SIG-M5 (cell line): ENCODE measurements around the gene MSI2.

Experiments
- DNase-seq: peaks from one replicate; lab custom pipeline; 2025; lab: John Stamatoyannopoulos, UW

The MSI2 gene

DNA sequence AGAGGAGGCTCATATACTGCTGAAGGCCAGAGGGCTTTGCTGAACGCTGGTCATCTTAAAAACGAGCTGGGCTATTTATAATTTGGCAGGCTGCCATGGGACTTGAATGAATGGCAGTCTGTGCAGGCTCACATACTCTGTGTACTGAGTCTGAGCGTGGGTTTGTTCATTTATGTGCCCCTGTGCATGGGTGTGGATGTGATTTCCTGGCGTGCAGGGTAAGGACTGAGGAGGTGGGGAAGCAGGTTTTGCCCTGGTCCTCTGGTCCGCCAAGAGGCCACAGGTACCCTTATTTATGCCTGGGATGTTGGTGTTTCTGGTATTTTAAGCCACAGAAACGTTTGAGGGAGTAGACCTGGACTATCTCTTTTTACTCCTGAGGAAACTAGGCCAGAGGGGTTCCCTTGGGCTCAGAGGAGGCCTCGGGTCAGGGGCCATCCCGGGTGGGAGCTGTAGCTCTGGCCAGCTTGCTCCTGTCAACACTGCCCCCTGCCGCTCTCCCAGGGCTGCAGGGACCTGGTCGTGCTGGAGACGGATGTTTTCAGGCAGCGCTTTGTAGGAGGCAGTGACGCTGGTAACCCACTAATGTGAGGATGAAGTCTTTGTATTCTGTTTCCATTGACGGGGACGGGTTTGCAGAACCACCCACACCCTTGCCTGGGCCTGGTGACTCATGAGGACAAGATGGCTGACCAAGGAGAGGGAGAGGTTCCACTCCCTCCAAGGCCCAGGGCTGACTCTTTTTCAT, 184.4 kb downstream of the MSI2 start:
- DNase-seq: no peak

DNA sequence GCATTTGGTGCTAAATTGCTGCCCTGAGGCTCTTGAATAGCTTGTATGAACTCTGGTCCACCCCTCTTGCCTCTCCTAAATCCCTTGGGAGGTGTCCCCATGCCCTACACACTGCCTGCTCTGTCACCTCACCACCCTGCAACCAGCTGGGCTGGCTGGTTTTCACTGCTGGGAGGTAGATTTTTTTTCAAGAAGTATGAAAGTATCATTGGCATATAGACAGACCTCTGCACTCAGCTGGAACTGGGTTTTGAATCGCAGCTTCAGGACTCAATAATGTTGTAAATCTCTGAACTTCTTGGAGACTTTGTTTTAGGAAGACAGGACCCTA, 184.9 kb downstream of the MSI2 start:
- no peak for DNase-seq

DNA sequence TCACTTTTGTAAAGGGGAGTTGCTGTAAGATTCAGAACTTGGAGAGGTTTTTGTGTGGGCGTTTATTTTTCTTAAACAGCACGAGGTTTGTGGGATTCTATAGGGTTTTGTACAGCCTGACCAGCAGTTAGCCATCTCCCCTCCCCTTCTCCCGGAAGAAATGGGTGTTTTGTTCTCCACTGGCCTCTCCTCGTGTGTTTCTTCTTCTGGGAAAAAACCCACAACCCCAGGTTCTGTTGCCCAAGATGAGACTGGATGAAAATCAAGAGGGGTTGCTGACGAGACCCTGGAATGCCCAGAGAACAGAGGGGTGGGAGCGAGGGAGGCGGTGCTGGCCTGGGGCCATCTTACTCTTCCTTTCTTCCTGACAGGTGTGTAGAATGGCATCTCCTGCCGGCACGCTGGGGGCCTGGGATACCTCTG, 186.1 kb downstream of the MSI2 start:
- no peak for DNase-seq

DNA sequence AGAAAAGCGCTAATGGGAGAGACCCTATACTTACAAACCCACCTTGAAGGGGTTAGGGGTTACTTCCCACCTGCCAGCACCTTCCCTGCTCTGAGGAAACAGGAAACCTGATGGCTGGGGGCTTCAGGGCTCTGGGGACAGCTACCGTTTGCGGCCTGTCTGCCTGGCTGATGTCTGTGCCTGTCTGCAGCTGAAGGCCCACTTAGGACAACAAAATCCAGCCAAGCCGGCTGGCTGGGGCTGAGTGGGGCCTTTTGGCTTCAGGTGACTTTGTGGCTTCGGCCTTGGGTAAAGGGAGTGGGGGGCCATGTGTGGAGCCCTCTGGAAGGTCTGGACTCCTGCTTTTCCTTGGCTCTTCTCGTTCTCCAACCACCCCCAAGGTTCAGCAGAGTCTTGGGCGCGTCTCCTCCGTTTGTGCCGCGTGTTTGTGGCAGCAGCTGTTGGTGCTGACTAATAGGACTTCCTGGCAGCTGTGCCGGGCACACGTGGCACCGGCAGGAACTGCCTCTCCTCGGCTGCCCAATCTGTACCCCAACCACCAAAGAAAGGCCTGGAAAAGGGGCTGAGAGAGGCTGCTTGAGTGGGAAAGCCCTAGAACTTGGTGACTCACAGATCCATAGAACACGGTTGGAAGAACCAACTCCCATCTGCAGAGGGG, 186.7 kb downstream of the MSI2 start:
- no peak for DNase-seq

DNA sequence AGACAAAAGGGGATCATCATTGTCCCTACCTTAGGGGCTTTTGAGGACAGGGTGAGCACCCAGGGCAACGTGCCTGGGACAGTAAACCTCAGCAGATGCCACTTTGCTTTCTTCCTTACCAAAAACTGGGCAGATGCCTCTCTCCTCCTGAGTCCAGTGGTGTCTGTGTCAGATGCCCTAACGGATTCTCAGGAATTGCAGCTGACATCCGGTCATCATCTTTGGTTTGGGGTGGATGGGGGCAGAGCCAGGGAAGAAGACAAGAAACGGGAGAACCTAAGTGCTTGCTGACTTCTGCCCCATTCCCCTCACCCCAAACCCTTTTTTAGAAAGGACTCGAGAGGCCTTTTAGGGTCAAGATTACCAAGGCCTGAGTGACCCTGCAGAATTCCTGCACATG, 187.5 kb downstream of the MSI2 start:
- no peak for DNase-seq

DNA sequence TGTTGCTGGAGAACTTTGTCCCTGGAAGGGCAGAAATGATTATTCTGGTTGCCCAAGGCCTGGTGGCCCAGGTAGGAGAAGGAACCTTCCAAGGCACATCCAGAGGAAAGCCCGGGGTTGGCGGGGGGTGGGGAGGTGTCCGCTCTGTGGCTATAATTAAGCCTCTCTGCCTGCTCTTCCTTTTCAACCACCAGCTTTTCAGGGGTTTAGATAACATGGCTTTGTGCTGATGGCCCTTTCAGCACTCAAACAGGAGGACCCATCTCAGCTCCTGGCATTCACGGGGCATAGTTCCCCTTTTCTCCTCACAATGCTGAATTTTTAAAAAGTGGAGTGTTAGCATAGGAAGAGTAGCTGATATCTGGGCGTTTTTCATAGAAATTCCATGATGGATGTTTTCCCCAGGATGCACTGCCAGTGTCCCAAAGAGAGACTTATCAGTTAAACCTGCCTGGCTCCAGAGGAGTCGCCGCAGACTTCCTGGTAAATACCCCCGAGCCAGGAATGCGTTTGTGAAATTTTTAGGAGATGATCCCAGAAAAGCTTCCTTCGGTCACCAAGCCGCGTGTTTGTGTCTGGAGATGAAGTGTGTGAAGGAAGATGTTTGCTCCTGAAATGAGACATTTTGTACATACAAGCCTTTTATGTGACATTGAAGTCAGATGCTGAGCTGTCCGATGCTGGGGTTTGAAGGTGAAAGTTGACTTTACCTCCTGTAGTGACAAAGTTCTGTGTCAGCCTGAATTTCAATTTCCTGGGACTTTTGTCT, 188.5 kb downstream of the MSI2 start:
- no peak for DNase-seq

DNA sequence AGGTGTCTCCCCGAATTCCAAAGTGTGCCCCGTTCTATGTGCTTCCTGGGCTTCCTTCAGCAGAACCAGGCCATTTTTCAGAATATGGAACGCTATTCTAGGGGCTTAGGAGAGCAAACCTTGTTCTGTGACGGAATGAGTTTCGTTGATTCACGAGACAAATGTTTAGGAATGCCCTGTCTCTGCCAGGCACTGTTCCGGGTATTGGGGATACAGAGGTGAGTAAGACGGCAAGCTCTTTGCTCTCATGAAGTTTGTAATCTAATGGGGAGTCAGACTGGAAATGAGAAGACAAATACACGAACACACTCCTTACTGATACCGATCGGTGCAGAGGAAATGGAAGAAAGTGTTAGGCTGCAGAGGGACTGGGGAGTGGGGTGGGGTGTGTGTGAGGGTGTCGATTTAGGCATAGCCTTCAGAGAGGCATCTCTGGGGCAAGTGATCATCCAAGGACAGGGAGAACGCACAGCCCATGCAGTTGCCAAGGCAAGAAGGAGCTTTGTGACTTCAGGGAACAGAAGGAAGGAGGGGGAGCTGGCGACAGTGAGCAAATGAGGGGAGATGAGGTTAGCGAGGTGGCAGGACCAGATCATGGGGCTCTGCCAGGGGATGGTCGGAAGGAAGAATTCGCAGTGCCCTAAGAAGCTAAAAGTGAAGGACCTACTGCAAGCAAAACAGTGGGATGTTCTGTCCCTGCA, 189.6 kb downstream of the MSI2 start:
- DNase-seq: no peak

DNA sequence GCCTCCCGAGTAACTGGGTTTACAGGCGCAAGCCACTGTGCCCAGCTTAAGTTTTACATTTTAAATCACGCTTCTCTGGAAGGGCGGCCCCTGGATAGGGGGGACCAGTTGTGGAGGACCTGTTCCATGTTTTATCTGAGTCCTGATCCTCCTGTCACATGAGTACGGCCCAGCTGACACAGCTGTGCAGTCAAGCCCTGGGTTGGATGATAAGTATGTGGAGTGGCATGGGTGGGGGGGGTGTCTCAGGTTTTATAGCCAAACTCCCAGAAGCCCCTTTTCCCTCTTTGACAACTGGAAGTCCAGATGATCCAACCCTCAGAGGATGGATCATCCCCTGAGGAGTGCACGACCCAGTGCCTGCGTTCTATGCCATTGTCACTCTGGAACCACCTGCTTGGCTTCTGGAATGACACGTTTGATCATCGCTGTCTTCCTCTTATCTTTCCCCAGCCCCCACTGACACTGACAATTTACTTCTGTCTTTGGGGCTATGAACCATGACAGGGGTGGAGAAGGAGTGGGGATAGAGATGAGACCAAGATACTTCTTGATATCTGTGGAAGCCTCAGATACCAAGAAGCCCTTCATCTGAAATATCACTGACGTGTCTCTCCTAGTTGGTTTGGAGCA, 191.2 kb downstream of the MSI2 start:
- DNase-seq: no peak

DNA sequence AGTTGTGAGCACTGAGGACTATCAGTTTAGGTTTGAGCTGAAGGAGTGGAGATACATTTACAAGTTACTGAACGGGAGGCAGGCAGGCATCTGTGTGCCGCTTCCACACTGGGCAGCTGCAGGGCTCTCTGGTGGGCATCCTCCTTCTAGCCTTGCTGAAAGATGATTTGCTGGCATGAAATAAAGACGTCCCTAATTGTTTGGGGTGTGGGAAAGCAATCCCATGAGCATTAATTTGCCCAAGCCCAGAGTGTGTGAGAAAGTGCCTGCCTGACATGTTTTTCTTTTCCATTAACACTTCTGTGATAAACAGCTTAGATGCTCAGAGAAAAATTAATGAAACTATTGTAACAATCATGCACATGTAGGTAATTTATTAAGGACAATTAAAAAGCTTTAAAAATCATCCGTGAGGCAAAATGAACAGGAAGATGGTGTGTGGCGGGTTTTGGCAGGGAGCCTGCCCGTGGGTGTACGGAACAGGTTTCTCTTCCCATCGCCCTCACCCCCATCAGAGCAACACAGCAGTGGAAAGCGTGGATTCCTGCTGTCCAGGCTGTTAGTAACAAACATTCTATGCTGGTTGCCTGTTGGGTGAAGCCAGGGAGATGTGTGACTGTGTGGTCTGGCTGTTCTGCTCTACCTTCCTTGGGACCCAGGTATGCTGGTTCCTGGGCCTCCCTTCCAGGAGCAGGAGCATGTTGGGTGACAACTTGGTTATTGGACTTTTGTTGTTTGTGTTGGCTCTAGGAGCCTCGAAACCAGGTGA, 191.9 kb downstream of the MSI2 start:
- DNase-seq: no peak

DNA sequence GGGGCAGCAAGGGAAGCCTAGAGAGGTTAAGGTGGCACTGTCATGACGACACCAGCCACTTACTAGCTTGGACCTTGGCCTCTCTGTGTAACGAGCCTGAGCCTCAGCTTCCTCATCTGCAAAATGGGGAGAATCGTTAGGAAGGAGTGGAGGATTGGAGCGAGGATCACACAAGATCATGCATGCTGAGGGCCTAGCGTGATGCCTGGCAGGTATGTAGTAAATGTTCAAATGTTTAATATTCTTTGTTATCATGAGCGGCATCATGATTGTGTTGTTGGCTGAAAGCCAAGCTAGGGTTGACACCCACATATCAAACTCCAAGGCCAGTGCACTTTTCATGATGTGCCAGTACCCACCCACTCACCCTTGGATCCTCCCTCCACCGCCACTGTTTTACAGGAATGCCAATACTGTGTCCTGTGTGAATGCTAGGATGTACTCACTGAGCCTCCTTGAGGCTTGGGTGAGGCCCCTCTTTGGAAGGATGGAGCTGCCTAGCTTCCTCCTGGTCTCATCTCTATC, 192.5 kb downstream of the MSI2 start:
- DNase-seq: no peak

DNA sequence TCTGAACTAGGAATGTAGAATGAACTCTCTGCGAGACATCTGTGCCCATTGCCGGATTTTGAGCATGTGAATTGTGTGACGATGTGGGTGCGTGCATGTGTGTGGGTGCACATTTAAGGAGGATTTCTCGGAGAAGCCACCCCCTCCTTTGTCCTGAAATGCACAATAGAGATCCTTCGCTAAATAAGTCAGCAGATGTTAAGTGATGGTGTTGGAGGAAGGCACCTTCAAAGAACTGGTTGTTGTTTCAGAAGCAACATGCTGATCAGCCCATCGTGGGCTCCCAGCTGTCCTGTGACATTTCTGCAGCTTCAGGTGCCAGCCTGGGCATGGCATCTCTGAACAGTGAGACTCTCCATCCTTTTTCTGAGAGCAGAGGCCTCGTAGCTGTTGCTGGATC, 194.9 kb downstream of the MSI2 start:
- no peak for DNase-seq

DNA sequence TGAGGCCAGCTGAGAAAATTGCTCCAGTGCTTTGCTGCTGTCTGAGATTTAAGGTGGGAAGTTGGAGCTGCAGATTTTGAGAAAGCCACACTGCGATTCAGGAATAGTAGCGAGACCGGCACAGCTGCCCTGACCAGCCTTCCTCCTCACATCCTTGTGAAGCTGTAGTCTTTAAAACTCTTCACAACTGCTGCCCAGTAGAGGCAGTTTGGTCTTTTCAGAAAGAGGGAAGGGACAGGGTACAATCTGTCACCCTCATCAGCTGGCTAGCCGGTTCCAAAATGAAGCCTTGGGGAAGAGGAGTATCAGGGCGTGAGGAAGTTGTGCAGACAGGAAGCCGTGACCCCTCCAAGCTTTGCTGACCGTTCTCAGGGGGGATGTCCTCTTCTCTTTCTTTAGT, 195.3 kb downstream of the MSI2 start:
- no peak for DNase-seq

DNA sequence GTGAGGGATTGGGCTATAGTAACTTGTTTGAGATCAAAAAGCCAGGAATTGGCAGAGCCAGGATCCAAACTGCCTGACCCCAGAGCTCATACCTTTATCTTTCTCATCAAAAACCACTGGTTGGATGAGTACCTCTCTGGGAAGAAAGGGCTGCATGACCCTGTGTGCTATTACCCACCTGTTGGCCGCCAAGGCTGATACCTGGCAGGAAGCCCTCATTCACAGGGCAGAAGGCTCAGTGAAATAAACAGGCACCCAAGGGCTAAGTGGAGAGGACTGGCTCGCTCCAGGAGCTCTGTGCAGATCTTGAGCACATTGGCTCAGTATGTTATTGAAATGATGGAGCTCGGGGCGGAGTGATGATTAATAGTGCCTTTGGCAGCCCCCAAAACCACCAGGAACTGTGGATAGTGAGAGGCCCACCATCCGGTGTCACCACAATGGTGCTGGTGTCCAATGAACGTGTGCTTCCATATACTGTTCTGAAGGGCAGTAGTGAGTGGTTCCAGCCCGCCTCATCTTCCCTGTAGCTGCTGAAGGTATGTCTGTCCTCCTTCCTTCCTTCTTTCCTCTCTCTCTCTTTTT, 197.6 kb downstream of the MSI2 start:
- DNase-seq: no peak

DNA sequence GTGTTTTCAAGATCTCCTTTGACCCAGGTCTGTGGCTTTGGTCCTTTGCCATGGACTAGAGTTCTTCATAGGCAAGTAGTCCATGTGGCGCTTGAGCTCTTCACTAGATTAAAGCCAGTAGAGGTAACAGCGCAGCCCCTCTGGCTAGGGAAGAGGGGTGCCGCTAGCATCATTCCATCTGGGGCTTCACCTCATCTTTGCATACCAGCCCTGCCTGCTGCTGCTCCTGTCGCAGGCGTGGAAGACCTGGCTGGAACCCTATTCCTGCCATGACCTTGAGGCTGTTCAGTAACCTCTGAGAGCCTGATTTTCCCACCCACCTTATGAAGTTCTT, 198.4 kb downstream of the MSI2 start:
- no peak for DNase-seq

DNA sequence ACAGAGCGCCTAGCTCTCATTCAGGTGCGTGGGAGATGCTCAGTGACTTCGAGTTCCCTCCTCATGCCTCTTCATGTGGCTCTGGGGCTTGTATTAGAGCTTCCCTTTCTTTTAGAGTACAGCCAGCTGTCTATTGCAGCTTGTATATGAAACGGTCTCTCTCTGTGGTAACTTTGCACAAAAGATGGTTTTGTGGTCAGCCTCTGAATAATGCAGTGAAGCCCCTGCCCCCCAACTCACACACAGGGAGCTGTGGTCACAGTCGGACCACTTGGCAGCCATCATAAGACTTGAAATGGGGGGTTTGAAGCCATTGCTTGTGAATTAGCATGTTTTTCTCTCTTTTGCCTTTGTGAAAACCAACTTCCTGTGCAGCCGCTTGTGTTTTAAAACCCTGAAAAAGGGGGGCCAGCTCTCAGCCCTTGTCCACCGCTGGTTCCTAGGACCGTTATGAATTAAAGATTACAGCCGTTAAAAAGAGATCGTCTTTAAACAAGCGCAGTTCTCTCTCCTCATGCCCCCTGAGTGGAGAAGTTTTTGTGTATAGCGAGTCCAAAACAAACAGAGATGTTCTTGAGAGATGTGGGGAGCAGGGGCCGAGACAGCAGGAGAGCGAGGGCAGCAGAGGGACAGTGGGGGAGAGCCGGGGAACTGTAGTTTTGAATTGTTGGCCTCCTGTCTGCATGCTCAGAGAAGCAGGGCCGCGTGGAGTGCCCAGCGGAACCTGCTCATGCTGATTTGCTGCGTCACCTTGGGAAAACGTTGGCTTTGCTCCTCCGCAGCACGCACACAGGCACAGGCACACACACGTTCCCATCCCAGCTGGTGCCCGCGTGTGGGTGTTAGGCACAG, 199.0 kb downstream of the MSI2 start:
- DNase-seq: peak; percentile 64

DNA sequence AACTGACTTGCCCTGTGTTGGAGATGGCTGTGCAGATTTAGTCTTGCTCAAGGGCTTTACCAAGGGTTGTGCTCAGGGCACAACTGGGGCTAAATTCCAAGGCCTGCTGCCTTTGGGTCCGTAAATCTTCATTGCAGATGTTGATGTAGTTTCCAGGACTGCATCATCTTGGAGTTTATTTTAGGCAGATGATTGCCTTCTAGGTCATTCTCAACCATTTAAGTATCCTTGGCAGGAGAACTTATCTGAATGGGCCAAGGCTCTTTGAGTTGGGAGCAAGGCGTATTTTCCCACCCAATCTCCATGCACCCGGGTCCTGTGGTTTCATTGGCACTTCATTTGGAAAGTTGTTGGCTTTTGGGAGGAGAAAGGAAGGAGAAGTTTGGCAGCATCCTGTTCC, 200.3 kb downstream of the MSI2 start:
- no peak for DNase-seq

DNA sequence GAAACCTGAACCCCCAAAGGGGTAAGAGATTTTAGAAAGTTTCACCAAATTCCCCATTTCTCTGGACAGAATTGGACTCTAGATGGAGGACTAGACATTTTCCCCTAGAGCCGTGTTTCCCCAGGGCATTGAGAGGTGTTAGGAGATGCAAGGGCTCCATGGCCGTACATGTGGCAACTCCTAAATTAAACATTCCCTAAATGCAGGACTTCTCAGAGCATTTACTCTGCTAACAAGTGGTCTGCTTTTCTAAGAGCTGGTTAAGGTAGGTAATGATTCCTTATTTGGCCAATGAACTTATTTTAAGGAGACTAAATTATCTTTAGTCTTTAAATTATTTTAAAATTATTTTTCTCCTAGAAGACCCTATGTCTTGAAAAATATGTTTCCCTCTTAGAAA, 200.9 kb downstream of the MSI2 start:
- no peak for DNase-seq

DNA sequence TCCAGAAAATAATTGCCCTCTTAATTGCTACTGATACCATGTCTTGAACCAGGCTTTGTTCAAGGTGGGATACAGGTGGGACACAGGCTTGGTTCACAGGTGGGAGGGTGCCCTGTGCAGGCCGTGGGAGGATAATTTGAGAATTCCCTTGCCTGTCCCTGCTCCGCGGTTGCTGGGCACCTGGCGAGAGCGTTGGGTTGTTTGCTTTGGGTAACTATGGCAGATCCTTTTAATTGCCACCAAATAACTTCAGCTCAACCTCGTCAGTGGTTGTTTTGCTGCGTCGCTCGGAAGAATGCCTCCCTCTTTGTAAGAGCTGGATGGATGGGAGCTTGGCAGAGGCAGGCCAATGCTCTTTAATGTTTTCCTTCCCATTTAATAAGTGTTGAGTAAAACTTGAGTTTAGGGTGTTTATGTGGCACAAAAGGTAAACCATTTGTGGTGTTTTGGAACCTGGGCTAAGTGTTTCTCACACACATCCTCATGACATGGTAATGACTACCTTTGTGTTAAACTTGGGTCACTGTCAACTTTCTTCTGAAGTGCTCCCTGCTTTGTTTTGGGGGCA, 202.5 kb downstream of the MSI2 start:
- no peak for DNase-seq

DNA sequence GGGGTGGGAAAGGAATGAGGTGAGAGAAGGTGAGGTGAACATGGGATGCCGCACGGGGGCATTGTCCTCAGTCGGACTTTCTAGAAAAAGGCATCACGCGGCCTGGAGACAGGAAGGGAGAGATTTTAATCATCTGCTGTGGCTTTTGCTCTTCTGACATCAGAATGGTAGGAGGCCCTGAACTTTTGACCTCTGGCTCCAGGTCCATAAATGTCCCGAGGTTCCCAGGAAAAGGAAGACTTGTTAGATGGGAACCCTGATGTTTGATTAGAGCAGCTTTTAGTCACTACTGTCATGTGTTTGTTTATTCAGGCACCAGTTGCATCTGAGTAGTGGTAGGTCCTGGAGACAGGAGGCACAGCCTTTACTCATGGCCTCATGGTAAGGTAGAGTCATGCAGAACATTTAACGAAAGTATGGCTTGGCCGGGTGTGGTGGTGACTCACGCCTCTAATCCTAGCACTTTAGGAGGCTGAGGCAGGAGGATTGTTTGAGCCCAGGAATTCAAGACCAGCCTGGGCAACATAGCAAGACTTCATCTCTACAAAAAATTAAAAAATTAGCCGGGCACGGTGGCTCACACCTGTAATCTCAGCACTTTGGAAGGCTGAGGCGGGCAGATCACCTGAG, 203.1 kb downstream of the MSI2 start:
- no peak for DNase-seq
